A673 (cell line): ENCODE measurements around the gene PILRB.

ENCODE experiments used
- CTCF ChIP-seq: fragments of 300-800, 200-600 bp; sonication (generic); conservative IDR thresholded peaks from 2 replicates; pipeline ENCODE4 v1.5.1; 2017; ENCODE audit warnings: low read depth, mild to moderate bottlenecking, antibody characterized with exemption, low read length, moderate library complexity, mixed read lengths
- EZH2 ChIP-seq: fragments of 200-600 bp; sonication (generic); IDR thresholded peaks from 2 replicates; pipeline ENCODE4 v1.6.1; 2017; ENCODE audit warnings: borderline replicate concordance, low read depth, mild to moderate bottlenecking, mixed read lengths, antibody characterized with exemption, low read length; ENCODE audit not compliant: poor library complexity, severe bottlenecking

- no peak for TF ChIP-seq CTCF
- no peak for TF ChIP-seq EZH2
Measured at GRCh38 chr7:100353685-100354330, 4.1 kb upstream of the PILRB start.
